GM10266 (cell line): ENCODE measurements around the gene SLC9A9.
"Not testable (repeated sequence)": the region's sequence is repeated elsewhere in the genome, so short reads cannot be mapped to it uniquely, and the experiment has no call there.

Source experiments
- DNase-seq: peaks from one replicate; pipeline ENCODE4 v3.0.0; 2012; ENCODE audit errors: extremely low spot score
- TF ChIP-seq, protein P1 (sequence below): IDR thresholded peaks from 2 replicates; pipeline ENCODE4 v1.5.1; 2012; ENCODE audit warnings: mild to moderate bottlenecking, low read depth; ENCODE audit not compliant: control insufficient read depth, insufficient read depth; ENCODE audit errors: missing control alignments

The SLC9A9 gene

GRCh38 chr3:143287403-143287802 lies 560.9 kb downstream of the SLC9A9 start:
- TF ChIP-seq, protein P1, sequence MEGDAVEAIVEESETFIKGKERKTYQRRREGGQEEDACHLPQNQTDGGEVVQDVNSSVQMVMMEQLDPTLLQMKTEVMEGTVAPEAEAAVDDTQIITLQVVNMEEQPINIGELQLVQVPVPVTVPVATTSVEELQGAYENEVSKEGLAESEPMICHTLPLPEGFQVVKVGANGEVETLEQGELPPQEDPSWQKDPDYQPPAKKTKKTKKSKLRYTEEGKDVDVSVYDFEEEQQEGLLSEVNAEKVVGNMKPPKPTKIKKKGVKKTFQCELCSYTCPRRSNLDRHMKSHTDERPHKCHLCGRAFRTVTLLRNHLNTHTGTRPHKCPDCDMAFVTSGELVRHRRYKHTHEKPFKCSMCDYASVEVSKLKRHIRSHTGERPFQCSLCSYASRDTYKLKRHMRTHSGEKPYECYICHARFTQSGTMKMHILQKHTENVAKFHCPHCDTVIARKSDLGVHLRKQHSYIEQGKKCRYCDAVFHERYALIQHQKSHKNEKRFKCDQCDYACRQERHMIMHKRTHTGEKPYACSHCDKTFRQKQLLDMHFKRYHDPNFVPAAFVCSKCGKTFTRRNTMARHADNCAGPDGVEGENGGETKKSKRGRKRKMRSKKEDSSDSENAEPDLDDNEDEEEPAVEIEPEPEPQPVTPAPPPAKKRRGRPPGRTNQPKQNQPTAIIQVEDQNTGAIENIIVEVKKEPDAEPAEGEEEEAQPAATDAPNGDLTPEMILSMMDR = no peak
- DNase-seq = no peak

DNA sequence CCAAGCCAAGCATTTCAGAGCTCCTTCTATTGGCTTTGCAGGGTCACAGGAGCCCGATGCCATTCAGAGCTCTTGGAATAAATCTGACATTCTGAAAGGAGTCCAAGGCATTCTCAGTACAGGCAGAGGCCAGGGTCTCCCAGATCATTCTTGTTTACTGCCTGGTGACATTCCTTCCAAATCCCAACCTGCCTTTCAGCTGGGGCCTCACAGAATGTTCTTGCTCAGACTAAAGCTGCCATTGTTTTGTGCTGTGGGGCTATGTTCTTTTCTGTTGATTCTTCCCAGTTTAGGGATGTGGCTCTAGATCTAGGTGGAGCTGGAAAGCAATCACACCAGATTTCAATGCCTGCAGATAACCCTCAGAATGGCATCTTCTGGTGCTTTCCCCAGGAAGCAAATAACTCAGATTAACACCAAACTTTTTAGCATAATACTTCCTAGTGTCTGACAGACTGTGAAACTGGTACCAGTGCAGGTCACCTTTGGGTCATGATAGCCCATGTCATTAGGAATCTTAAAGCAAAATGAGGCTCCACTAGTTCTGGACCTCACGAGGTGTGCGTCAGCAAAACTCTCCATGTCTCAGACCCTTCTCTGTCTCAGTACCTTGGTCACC lies 561.8 kb downstream of the SLC9A9 start:
- TF ChIP-seq, protein P1 = no peak
- no peak for DNase-seq

GRCh38 chr3:143283432-143284128 lies 564.7 kb downstream of the SLC9A9 start:
- DNase-seq = no peak
- TF ChIP-seq, protein P1 = no peak

DNA sequence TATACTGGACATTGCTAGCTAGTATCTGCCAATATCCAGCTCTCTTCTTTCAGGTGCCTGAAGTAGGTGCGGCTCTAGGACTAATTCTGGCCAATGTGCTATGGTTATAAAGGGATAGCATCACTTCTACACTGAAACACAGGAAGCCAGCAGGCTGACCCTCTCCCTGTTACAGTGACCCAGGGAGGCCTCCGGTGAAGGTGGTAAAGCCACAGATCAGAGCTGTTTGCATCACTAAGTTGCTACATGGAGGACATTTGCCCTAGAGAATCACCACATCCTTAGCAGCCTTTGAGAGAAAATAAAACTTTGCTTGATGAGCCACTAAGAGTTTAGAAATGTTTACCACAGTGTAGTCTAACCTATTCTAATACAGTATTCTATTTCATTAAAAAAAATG lies 567.3 kb downstream of the SLC9A9 start:
- no peak for DNase-seq
- TF ChIP-seq, protein P1 = no peak

GRCh38 chr3:143279567-143279966 lies 568.7 kb downstream of the SLC9A9 start:
- not testable (repeated sequence) for DNase-seq

GRCh38 chr3:143278721-143279120 lies 569.5 kb downstream of the SLC9A9 start:
- no peak for DNase-seq
- TF ChIP-seq, protein P1 = no peak

DNA sequence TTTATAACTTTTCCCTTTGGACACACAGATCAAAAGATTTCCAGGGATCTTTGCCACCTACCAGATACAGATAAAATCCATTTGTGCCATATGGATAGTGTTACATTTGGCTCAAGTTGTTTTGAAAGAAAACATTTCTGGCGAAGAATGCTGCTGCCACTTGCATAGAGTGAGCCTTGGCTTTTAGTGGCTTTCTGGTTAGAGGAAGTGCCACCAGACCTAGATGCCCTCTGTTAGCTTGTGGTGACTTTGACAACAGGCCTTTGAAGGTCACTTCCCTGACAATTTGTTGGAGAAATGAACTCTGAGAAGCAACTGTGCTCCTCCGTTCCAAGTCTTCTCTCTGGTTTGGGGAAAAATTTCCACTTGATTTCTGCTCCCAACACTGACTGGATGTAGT lies 570.7 kb downstream of the SLC9A9 start:
- TF ChIP-seq, protein P1 = no peak
- no peak for DNase-seq

GRCh38 chr3:143276592-143276991 lies 571.7 kb downstream of the SLC9A9 start:
- peak; percentile 14 for DNase-seq
- TF ChIP-seq, protein P1 = no peak
